ENCODE measurements around the gene RIC3.

RIC3 gene, protein sequence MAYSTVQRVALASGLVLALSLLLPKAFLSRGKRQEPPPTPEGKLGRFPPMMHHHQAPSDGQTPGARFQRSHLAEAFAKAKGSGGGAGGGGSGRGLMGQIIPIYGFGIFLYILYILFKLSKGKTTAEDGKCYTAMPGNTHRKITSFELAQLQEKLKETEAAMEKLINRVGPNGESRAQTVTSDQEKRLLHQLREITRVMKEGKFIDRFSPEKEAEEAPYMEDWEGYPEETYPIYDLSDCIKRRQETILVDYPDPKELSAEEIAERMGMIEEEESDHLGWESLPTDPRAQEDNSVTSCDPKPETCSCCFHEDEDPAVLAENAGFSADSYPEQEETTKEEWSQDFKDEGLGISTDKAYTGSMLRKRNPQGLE

GRCh38 chr11:8168485-8169257, at the start of gene RIC3:
RIC3 (minus strand) TSS chr11:8169025; CDS start chr11:8168989, 36 bp downstream.
- peak; percentile 12 for DNase-seq

- DNase-seq = no peak
Observed at GRCh38 chr11:8218409-8218808, 49.6 kb upstream of the RIC3 start.

DNA sequence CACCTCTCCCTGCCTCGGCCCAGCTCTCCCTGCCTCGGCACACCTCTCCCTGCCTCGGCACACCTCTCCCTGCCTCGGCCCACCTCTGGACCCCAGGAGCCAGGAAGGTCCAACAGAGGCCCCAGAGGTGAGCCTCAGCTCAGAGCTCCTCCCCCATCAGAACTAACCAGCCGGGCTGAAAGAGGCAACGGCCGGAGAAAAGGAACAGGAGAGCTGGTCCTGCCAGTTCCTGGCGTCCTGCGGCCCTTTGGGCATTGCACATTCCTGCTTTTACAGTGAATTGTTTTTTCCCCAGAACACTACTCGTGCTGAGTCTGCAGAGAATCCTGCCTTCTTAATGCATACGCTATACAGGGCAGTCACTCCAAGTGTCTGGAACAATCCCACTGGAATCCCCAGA, 49.1 kb upstream of the RIC3 start:
- DNase-seq = no peak

DNA sequence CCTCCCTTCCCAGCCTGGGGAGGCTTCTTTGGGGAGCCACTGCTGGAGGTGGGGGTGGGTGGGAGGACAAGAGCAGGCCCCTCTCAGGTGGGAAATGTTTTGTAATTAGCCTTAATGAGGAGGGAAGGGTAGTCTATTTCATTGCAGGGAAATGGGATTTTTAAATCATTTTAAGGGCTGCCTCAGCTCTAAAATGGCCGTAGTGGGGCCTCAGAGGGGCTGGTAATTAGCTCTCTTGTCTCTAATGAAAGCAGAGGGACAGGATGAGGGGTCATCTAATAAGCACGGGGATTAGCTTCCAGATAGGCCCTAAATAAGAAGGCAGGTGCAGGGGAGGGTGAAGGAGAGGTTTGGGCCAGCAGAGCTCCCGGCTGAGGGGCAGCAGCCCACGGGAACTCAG, 48.3 kb upstream of the RIC3 start:
- DNase-seq = no peak

DNA sequence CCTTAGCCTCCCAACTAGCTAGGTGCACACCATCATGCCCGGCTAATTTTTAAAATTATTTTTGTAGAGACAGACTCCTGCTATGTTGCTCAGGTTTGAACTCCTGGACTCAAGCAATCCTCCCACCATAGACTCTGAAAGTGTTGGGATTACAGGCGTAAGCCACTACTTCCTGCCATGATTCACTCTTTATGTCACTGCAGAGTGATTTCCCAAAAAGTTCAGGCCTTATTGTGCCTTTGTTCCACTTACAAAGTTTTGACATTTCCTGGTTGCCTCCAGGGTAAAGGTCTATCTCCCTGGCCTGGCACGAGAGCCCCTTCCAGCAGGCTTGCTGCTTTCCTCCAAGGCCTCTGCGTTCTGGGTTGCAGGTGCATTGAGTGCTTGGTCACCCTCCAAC, 44.6 kb upstream of the RIC3 start:
- DNase-seq = no peak

DNA sequence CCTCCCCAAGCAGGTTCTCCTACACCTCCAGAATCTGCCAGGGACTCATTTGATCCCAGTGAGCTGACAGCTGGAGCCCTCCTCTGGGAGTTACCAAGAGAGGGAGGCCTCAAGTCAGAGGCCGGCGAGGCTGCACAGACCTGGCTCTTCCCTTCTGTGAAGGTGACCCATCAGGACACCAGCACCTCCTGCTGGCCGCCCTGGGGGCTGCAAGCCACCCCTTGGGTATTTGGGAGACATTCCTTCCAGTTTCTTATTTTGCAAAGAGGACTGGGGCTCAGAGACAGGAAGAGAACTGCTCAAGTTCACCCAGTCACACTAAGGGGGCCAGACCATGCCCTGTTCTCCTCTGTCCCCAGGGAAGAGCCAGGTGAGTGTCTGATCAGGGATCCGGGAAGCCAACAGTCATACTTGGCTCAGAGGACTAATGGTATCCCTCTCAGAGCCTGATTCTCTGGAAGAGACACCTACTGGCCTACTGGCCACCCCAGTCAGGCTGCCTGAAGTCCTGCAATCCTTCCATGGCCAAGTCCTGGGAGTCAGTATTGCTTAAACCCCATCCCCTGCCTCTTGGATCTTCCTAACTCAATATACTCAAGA, 40.5 kb upstream of the RIC3 start:
- DNase-seq = no peak

- no peak for DNase-seq
Observed at GRCh38 chr11:8207080-8208000, 38.5 kb upstream of the RIC3 start.

- peak; percentile 64 for DNase-seq
Observed at GRCh38 chr11:8206251-8207079, 37.6 kb upstream of the RIC3 start.

DNA sequence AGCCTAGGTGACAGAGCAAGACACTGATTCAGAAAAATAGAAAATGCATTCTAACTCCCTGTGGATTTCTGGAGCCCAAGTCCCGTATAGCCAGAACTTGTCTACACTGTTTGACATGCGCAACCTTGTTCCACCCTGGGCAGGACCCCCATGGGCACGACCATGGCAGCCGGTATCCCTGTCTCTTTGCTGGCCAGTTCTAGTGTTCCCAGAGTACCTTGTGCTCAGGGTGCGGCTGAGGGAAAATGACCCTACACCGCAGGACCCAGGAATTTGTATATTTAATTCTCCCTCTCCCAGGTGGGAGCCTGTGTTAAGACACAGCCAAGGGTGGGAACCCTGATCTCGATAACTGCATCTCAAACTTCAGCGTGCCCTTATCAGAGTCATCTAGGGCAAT, 36.7 kb upstream of the RIC3 start:
- no peak for DNase-seq

DNA sequence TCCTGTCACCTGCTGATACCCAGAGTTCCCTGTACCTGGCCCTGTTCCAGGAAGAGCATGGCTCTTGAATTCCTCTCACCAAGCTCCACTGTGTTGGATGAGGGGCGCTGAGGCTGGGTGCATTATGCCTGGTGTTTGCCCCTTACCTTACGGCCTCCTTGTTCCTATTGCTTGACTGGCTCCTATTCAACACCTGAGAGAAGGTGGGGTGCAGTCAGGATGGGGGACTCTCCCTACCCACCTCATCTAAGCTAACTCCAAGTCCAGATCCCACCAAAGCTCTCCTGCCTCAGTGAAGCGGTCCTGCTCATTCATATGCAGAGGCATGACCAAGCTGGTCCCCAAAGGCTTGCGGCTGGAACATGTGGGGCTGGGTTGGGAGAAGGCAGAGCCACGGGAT, 35.8 kb upstream of the RIC3 start:
- DNase-seq = no peak

DNA sequence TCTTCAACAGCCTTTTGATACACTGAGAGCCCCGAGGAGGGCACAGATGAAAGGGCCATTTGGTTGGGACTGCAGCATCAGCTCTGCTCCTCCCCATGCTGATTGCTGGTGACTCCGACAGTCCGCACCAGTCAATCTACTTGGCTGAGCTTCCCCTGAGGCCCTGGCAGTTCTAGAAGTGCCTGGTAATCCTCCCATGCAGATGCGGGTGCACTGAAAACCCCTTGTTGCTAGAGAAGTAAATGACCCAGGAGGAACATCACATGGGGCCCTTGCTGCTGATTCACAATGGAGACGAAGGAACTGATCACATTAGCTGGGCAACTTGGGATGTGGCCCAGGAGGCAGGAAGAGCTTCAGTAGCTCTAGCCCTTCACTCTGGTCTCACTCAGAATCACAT, 35.2 kb upstream of the RIC3 start:
- no peak for DNase-seq

DNA sequence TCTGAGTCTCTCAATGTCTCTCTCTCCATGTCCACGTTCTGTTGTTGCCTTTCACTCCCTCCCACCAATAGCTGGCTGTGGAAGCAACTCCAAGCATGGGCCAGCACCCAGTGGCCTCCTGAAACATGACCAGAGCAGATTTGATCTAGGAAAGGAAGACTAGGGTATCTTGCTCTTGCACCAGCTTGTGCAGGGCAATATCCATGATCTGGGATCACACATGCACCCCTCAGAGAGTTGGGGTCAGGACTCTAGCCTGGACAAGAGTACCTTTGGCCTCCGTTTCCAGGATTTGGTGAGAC, 34.5 kb upstream of the RIC3 start:
- no peak for DNase-seq

GRCh38 chr11:8202516-8203413, 33.9 kb upstream of the RIC3 start:
- DNase-seq = no peak

DNA sequence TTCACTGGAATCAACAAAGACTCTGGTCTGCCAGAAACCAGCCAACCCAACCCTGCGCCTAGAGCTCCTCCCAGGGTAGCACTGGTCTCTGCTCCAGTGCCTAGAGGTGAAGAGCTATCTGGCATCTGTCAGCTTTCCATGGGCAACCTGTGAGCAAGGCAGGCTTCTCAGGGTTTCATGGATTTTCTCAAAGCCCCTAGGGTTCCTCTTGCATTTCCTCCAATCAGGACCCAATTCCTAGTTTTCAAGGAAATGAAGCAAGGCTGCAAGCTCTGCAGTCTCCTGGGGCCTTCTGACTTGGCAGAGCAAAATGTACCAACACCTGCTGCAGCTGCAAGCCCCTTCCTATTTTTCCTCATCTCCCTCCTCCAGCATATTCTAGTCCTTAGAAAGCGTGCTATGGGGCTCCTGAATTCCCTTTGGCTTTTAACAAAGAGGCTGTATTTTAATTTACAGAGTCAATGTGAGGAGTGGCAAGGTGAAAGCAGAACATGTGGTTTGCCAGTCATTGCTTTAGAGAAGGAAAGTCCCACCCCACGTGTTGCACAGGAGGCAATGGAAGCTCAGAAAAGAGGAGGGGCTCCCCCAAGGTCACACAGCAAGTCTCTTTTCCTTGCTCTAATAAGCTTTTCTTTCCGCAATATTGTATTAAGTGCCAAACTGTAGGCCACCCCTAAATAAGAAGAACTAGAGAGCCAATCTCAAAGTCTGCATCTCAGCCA, 33.0 kb upstream of the RIC3 start:
- no peak for DNase-seq

GRCh38 chr11:8199676-8200075, 30.9 kb upstream of the RIC3 start:
- DNase-seq = no peak

- no peak for DNase-seq
Observed at GRCh38 chr11:8196749-8197148, 27.9 kb upstream of the RIC3 start.

- no peak for DNase-seq
Observed at GRCh38 chr11:8194956-8195355, 26.1 kb upstream of the RIC3 start.

GRCh38 chr11:8192896-8193209, 24.0 kb upstream of the RIC3 start:
- no peak for DNase-seq

GRCh38 chr11:8192016-8192895, 23.4 kb upstream of the RIC3 start:
- peak; percentile 36 for DNase-seq

- no peak for DNase-seq
Observed at GRCh38 chr11:8190431-8190830, 21.6 kb upstream of the RIC3 start.

All from NCI-H774 (cell line).